ENCODE results near the gene ARL2.

ARL2 gene

GRCh38 chr11:64990222-64990923 is 23.6 kb upstream of the ARL2 start:
- Histone ChIP-seq H3K4me1 (ENCODE audit: control insufficient read depth, low read length) (peaks cover 62% of the 10 kb centered on the region), H3K27me3 (ENCODE audit: control insufficient read depth, low read length) (no peaks in the 10 kb centered on the region), H3K79me2 (ENCODE audit: control insufficient read depth, low read length) (no peaks in the 10 kb centered on the region), H3K36me3 (ENCODE audit: control insufficient read depth, low read length) (no peaks in the 10 kb centered on the region), H3K9me2 (replicated peaks; ENCODE audit: control insufficient read depth, low read length) (no peaks in the 10 kb centered on the region), H3F3A (ENCODE audit: control insufficient read depth, insufficient read depth) (peaks cover 8% of the 10 kb centered on the region), H3K4me3 (ENCODE audit: low read length) (peak overlapping the region; percentile 82), H4K20me1 (ENCODE audit: control insufficient read depth, insufficient read depth, low read depth, low read length) (no peaks in the 10 kb centered on the region), H3K9me3 (ENCODE audit: control insufficient read depth, insufficient read depth, low read length) (no peaks in the 10 kb centered on the region), H3K4me2 (ENCODE audit: low read length) (peak overlapping the region; percentile 100), H3K27ac (ENCODE audit: low read depth, low read length) (peak overlapping the region; percentile 97)
- TF ChIP-seq CTCF (IDR thresholded peaks at IDR 0.05; ENCODE audit: low read depth, low read length, poor library complexity, severe bottlenecking) (no peak), EZH2phosphoT487 (IDR thresholded peaks at IDR 0.05; ENCODE audit: borderline replicate concordance, low read length) (no peak)

- Histone ChIP-seq H3K27me3 (ENCODE audit: control insufficient read depth, low read length) (no peaks in the 10 kb centered on the region), H3K4me1 (ENCODE audit: control insufficient read depth, low read length) (peaks cover 55% of the 10 kb centered on the region)
Observed at GRCh38 chr11:64994318-64994717, 19.6 kb upstream of the ARL2 start.

GRCh38 chr11:64996327-64996709 is 17.6 kb upstream of the ARL2 start:
- Histone ChIP-seq H3K27ac (ENCODE audit: low read depth, low read length) (no peak overlapping the region), H3K4me3 (ENCODE audit: low read length) (peak overlapping the region; percentile 31), H3K9me3 (ENCODE audit: control insufficient read depth, insufficient read depth, low read length) (no peaks in the 10 kb centered on the region), H3K36me3 (ENCODE audit: control insufficient read depth, low read length) (no peaks in the 10 kb centered on the region), H3K9me2 (replicated peaks; ENCODE audit: control insufficient read depth, low read length) (no peaks in the 10 kb centered on the region), H4K20me1 (ENCODE audit: control insufficient read depth, insufficient read depth, low read depth, low read length) (no peaks in the 10 kb centered on the region), H3K27me3 (ENCODE audit: control insufficient read depth, low read length) (no peaks in the 10 kb centered on the region), H3F3A (ENCODE audit: control insufficient read depth, insufficient read depth) (no peaks in the 10 kb centered on the region), H3K4me1 (ENCODE audit: control insufficient read depth, low read length) (peaks cover 35% of the 10 kb centered on the region), H3K4me2 (ENCODE audit: low read length) (peak overlapping the region; percentile 38), H3K79me2 (ENCODE audit: control insufficient read depth, low read length) (no peaks in the 10 kb centered on the region)
- TF ChIP-seq CTCF (IDR thresholded peaks at IDR 0.05; ENCODE audit: low read depth, low read length, poor library complexity, severe bottlenecking) = no peak
- no peak for TF ChIP-seq EZH2phosphoT487 (IDR thresholded peaks at IDR 0.05; ENCODE audit: borderline replicate concordance, low read length)

More at GRCh38 chr11:64994318-64994717, 19.6 kb upstream of the ARL2 start:
- no peak overlapping the region for H3K27ac ChIP-seq (ENCODE audit: low read depth, low read length)
- H3K36me3 ChIP-seq (ENCODE audit: control insufficient read depth, low read length) = no peaks in the 10 kb centered on the region
- H3K9me3 ChIP-seq (ENCODE audit: control insufficient read depth, insufficient read depth, low read length) = no peaks in the 10 kb centered on the region
- H3K9me2 ChIP-seq (replicated peaks; ENCODE audit: control insufficient read depth, low read length) = no peaks in the 10 kb centered on the region
- H3K79me2 ChIP-seq (ENCODE audit: control insufficient read depth, low read length) = no peaks in the 10 kb centered on the region
- H3F3A ChIP-seq (ENCODE audit: control insufficient read depth, insufficient read depth) = peaks cover 5% of the 10 kb centered on the region
- H3K4me3 ChIP-seq (ENCODE audit: low read length) = no peak overlapping the region
- no peak overlapping the region for H3K4me2 ChIP-seq (ENCODE audit: low read length)
- TF ChIP-seq EZH2phosphoT487 (IDR thresholded peaks at IDR 0.05; ENCODE audit: borderline replicate concordance, low read length) (no peak), CTCF (IDR thresholded peaks at IDR 0.05; ENCODE audit: low read depth, low read length, poor library complexity, severe bottlenecking) (no peak)
- no peaks in the 10 kb centered on the region for H4K20me1 ChIP-seq (ENCODE audit: control insufficient read depth, insufficient read depth, low read depth, low read length)
